IPS DF 4.7 (cell line): Measurements from ENCODE around the gene LIMCH1.

Source experiments
- DNase-seq: peaks from one replicate; pipeline ENCODE4 v3.0.0-alpha.2; 2013; ENCODE audit warnings: low spot score; ENCODE audit errors: extremely low read depth

Gene LIMCH1

DNA sequence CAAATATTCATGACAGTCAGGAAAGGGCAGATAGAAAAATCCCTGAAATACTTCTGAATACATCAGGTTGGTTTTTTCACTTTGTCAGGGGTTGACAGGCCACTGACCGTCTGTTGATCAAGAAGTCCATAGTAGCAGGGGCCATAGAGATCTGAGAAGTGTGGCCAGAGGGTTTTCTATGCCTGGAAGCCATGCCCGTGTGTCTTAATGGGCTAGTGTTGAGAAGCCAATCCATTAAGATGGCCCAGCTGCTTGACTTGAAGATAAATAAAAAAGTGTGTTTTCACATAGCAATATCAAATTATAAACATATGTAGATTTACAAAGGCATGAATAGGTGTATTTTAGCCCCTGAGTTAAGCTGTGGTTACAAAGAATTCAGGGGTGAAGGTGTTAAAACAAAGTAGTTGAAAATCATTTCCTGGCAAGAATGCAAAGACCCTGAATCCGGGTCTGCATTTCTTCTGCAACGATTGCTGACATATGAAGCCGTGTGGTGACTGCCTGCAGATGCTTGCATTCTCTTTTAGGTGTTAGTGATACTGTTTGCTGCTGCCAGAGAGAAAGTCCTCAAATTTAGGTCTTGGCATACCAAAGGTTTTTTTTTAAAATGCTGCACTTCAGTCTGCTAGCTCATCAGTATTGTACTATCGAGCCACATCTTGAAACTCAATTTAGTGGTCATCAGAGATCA is 9.3 kb upstream of the LIMCH1 start:
- DNase-seq: no peak

- DNase-seq: no peak
Observed at GRCh38 chr4:41530741-41531140, 7.2 kb upstream of the LIMCH1 start.

- DNase-seq: no peak
Observed at GRCh38 chr4:41532336-41532735, 5.6 kb upstream of the LIMCH1 start.

DNA sequence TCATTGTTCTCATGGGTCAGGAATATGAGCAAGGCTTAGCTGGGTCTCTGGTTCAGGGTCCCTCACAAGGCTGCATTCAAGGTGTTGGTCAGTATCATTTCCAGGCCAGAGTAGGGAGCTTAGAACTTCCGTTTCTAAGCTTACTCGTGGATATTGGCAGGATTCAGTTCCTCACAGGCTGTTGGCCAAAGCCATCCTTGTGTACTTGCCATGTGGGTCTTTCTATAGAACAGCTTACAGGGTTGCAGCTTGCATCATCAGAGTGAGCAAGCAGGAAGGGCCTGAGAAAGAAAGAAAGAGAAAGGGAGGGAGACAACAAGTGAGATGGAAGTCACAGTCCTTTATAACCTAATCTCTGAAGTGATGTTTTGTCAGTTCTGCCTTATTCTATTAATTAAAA is 5.1 kb upstream of the LIMCH1 start:
- no peak for DNase-seq

DNA sequence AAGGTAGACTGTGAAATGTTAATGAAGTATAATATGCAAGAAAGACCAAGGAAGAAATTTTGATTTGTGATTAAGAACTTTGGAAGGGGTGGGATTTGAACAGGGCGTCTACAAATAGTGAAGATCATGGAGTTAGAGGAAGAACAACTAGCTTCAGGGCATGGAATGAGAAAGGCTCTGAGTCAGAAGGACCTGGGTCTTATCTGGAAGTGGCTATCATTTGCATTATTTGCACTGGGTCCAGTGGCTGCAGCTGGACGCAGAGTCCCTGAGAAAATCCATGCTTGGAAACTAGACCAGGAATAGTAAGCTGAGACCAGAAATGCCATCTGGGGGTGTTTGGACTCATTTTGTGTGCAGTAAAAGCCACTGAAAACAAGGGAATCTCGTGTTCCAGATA is 4.3 kb upstream of the LIMCH1 start:
- no peak for DNase-seq

GRCh38 chr4:41534404-41534803 is 3.6 kb upstream of the LIMCH1 start:
- no peak for DNase-seq

GRCh38 chr4:41535911-41536371 is 2.0 kb upstream of the LIMCH1 start:
- DNase-seq: no peak

- DNase-seq: no peak
Observed at GRCh38 chr4:41537292-41537890, 566 bp upstream of the LIMCH1 start.

- DNase-seq: no peak
Observed at GRCh38 chr4:41538887-41539498, 1.0 kb downstream of the LIMCH1 start.

GRCh38 chr4:41539711-41540110 is 1.8 kb downstream of the LIMCH1 start:
- no peak for DNase-seq

DNA sequence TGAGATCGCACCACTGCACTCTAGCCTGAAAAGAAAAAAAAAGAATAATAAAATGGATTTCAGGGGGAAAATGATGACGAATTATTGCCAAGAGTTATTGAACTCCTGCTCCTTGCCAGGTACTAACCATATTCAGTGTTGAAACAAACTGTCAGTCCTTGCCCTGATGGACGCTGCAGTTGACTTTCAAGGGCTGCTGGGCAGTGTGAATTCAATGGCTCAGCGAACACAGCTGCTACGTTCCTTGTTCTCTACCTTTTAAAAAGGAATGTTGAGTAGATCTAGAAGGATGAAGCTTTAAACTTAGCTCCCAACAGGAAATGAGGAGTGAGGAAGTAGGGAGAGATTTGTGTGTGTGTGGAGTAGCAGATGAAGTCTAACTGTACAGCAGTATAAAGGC is 2.7 kb downstream of the LIMCH1 start:
- DNase-seq: no peak

DNA sequence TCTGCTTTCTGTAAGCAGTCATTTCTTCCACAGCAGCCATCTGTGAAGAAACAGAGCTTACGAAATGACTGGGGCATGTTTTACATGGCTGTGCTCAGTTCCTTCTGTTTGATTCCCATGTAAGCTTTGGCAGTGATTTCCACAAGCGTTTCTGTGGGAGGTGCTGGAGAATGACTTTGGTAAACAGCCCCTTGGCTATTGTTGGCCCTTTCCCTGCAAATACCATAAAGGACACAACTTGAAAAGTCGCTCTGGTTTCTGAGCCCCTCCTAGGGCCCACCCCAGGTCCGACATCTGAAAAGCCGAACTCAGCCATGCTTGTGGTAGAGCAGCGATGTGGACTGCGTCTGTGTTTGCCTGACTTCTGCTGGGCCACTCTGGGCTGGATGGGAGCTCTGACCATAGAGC is 3.7 kb downstream of the LIMCH1 start:
- no peak for DNase-seq

GRCh38 chr4:41542526-41543275 is 4.7 kb downstream of the LIMCH1 start:
- DNase-seq: no peak

DNA sequence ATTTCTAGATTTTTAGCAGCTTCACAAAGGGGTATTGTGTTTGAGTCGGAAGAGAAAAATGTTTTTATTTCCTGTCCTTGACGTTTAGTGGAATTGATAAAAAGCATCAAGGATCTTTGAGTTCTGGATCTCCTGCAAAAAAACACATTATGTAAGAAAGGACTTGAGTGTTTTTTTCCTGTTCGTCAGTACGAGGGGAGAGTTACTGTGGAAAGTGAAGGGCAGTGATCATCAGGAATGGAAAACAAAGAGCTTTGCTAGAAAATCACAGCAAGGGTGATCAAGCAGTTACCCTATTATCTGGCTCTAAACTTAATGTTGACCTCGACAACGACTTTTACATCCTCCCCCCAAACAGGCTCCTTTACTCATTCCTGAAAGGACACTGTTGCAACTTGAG is 7.3 kb downstream of the LIMCH1 start:
- DNase-seq: no peak

- no peak for DNase-seq
Observed at GRCh38 chr4:41546638-41547037, 8.7 kb downstream of the LIMCH1 start.

GRCh38 chr4:41548305-41548880 is 10.4 kb downstream of the LIMCH1 start:
- no peak for DNase-seq

DNA sequence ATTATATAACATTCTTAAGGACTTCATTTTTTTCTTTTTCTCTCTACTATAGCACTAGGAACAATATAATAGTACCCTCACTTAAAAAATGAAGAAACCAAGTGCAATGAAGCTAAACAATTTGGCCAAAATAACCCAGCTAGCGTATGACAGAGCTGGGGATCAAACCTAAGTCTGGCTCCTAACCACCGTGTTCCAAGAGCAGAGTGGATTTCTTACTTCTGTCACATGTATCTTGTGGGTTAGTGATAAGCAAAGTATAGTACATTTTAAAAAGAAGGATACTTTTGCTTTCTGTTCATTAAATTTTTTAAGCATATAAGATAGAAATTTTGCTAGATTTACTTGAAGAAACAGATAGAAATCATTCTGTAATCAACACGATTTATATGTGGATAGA is 11.5 kb downstream of the LIMCH1 start:
- DNase-seq: no peak

DNA sequence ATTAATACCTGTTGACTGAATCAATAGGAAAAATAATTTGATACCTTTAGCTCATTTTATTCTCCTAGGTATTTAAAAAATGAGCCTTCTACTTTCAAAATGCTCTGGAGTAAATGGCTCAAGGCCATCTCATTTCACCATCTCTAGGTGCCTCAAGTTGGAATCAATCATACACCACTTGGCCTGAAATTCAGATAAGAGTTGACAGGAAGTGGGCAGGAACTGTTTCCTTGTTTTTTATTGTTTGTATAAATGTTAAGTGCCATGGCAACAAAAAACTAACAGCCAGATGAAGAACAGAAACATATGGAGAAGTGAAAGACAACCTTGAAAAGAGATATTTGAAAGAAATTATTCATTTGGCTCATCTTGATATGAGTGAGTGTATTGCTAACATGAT is 12.4 kb downstream of the LIMCH1 start:
- no peak for DNase-seq

- no peak for DNase-seq
Observed at GRCh38 chr4:41551536-41551935, 13.6 kb downstream of the LIMCH1 start.

DNA sequence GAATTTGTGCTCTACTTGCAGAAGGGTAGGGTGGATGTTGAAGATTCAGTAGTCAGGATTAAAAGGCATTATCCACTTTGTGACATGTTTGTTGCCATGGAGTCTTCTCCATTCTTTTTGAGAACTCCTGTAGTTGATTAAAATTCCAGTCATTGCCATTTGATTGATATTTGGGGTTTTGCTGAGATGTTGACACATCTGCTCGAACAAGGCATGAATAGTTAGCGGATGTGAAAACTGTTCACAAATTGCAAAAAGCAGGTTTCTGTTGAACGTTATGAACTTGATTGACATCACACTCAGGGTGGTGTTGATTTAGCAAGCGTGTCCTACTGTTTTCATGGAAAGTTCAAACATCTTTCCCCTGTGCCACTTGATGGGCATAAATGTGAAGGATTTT is 16.9 kb downstream of the LIMCH1 start:
- no peak for DNase-seq

- no peak for DNase-seq
Observed at GRCh38 chr4:41556526-41556925, 18.6 kb downstream of the LIMCH1 start.
